ENCODE measurements around the gene BCAM.

Gene BCAM

DNA sequence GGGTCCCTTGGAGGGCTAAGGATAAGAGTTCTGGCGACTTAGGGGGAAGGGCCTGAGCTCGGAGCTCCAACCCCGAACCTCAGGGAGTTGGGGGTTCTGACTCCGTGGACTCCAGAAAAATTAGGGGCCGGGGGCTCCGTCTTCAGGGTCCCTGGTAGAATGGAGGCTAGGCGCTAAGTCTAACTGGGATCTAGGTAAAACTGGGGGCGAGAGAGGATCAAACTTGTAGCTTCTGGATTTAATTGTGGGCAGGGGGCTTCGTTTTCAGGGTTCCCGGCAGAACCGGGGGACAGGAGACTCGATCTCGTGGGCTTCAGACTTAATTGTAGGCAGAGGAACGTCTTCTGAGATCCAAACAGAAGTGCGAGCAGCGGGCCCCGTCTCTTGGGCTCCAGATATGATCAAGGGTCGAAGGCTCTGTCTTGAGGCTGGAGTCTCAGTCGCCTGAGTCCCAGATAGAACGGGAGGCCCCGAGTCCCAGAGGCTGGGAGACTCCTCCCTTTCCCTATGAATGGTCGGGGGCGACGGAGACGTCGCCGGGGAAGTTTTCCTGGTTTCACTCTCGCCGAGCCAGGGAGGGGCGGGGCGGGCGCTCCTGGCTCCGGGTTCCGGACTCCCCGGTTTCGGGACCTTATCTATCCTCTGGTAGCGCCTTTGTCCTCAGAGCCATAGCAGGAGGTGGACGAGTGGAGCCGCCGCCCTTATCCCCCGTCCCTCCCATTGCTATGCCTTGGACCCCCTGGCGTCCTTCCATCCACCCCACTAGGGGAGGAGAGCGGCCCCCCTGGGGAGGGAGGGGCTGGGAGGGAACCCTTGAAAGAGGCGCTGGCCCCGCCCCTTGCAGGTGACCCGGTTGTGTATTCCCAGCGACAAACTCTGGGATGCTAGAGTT is 38.5 kb downstream of the BCAM start:
- Histone ChIP-seq H3K79me2 (ENCODE audit: insufficient read depth, low read length) (no peaks in the 10 kb centered on the region), H3K9me2 (ENCODE audit: low read depth, low read length) (no peaks in the 10 kb centered on the region), H3K4me2 (ENCODE audit: low read length) (no peak overlapping the region), H3K9me3 (ENCODE audit: low read length) (no peaks in the 10 kb centered on the region), H3K4me1 (ENCODE audit: insufficient read depth, low read length, severe bottlenecking) (peaks cover 12% of the 10 kb centered on the region), H2AFZ (ENCODE audit: low read length) (no peak overlapping the region), H3F3A (ENCODE audit: insufficient read depth, low read length) (no peaks in the 10 kb centered on the region), H3K4me3 (ENCODE audit: low read depth, low read length, poor library complexity, severe bottlenecking) (no peak overlapping the region), H4K20me1 (ENCODE audit: insufficient read depth, low read length) (no peaks in the 10 kb centered on the region), H3K9ac (ENCODE audit: low read length) (no peak overlapping the region), H3K36me3 (ENCODE audit: insufficient read depth, low read length) (no peaks in the 10 kb centered on the region), H3K27ac (ENCODE audit: low read depth, low read length, poor library complexity, severe bottlenecking) (no peak overlapping the region), H3K27me3 (ENCODE audit: insufficient read depth, low read length) (no peaks in the 10 kb centered on the region)
- TF ChIP-seq EZH2 (IDR thresholded peaks at IDR 0.05; ENCODE audit: borderline replicate concordance, low read length): no peak
- TF ChIP-seq, protein P1, sequence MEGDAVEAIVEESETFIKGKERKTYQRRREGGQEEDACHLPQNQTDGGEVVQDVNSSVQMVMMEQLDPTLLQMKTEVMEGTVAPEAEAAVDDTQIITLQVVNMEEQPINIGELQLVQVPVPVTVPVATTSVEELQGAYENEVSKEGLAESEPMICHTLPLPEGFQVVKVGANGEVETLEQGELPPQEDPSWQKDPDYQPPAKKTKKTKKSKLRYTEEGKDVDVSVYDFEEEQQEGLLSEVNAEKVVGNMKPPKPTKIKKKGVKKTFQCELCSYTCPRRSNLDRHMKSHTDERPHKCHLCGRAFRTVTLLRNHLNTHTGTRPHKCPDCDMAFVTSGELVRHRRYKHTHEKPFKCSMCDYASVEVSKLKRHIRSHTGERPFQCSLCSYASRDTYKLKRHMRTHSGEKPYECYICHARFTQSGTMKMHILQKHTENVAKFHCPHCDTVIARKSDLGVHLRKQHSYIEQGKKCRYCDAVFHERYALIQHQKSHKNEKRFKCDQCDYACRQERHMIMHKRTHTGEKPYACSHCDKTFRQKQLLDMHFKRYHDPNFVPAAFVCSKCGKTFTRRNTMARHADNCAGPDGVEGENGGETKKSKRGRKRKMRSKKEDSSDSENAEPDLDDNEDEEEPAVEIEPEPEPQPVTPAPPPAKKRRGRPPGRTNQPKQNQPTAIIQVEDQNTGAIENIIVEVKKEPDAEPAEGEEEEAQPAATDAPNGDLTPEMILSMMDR (IDR thresholded peaks at IDR 0.05; ENCODE audit: low read length): no peak

DNA sequence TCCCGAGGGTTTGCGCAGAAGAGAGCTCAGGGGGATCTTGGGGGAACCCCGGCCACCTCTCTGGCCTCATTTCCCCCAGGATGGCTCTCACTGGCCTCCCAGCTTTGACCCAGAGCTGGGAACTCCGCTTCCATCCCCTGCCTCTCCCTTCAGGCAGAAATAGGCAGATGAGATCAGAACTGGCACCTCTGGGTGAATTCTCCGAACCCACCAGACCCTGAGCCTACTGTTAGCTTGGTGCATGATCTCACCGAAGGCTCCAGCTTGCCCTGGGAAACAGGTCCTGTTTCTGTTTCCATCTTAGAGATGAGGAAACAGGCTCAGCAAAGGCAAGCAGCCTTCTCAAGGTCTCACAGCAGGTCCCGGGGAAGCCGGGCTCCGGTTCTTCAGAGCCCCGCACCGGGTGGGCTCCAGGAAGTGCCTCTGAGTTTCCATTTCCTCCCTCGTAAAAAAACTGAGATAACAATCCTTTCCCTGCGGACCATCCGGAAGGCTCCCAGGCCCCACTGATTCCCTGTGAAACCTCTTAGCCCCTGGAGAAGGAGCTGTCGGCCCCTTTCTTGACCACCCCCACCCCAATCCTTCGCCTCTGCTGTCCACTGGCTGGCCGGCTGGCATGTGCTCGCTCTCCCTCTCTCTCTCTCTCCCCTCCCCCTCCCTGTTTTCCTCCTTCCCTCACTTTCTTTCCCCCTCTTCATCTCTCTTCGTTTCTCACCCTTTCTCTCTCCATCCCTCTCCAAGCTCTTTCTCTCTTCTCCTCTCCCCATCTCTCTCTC is 39.3 kb downstream of the BCAM start:
- H3K79me2 ChIP-seq (ENCODE audit: insufficient read depth, low read length): no peaks in the 10 kb centered on the region
- H3K9ac ChIP-seq (ENCODE audit: low read length): no peak overlapping the region

DNA sequence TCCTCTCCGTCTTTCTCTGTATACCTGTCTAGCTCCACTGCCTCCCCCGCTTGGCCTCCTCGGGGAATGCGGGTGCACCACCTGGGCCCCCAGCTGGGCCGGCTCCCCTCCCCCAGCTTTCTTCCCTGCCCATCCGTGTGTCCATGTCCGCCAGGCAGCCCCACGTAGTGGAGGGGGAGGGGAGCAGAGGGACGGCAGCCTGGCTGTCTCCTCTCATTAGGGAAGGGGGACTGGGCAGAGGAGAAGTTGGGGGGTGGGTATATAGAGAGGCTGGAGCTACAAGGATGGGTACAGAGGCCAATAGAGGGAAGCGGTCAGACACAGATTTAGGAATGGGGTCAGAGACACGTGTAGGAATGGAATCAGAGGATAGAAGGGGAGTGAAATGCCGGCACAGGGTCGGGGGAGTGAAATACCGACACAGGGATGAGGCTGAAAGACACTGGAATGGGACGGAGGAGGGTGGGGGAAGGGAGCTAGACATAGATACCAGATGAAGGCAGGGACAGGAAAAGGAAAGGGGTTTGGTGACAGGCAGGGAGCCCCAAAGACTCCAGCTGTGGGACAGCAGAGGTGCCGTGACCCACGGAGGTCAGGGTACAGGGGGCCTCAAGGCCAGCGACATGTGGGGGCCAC is 40.0 kb downstream of the BCAM start:
- H3K9ac ChIP-seq (ENCODE audit: low read length): no peak overlapping the region
- H4K20me1 ChIP-seq (ENCODE audit: insufficient read depth, low read length): no peaks in the 10 kb centered on the region
- no peaks in the 10 kb centered on the region for H3K79me2 ChIP-seq (ENCODE audit: insufficient read depth, low read length)
- H3K27ac ChIP-seq (ENCODE audit: low read depth, low read length, poor library complexity, severe bottlenecking): no peak overlapping the region
- no peak overlapping the region for H3K4me2 ChIP-seq (ENCODE audit: low read length)
- no peak overlapping the region for H3K4me3 ChIP-seq (ENCODE audit: low read depth, low read length, poor library complexity, severe bottlenecking)
- H3K4me1 ChIP-seq (ENCODE audit: insufficient read depth, low read length, severe bottlenecking): peaks cover 12% of the 10 kb centered on the region
- H3F3A ChIP-seq (ENCODE audit: insufficient read depth, low read length): no peaks in the 10 kb centered on the region
- no peak overlapping the region for H2AFZ ChIP-seq (ENCODE audit: low read length)
- H3K36me3 ChIP-seq (ENCODE audit: insufficient read depth, low read length): no peaks in the 10 kb centered on the region
- H3K9me3 ChIP-seq (ENCODE audit: low read length): no peaks in the 10 kb centered on the region
- H3K9me2 ChIP-seq (ENCODE audit: low read depth, low read length): no peaks in the 10 kb centered on the region
- TF ChIP-seq, protein P1 (IDR thresholded peaks at IDR 0.05; ENCODE audit: low read length): no peak
- no peak for TF ChIP-seq EZH2 (IDR thresholded peaks at IDR 0.05; ENCODE audit: borderline replicate concordance, low read length)
- H3K27me3 ChIP-seq (ENCODE audit: insufficient read depth, low read length): no peaks in the 10 kb centered on the region; the same call in 1 of the 2 replicates

More for the DNA sequence above, 39.3 kb downstream of the BCAM start:
- Histone ChIP-seq H3K4me1 (ENCODE audit: insufficient read depth, low read length, severe bottlenecking) (peaks cover 12% of the 10 kb centered on the region), H3K9me2 (ENCODE audit: low read depth, low read length) (no peaks in the 10 kb centered on the region), H3F3A (ENCODE audit: insufficient read depth, low read length) (no peaks in the 10 kb centered on the region), H2AFZ (ENCODE audit: low read length) (no peak overlapping the region), H4K20me1 (ENCODE audit: insufficient read depth, low read length) (no peaks in the 10 kb centered on the region), H3K4me2 (ENCODE audit: low read length) (no peak overlapping the region), H3K4me3 (ENCODE audit: low read depth, low read length, poor library complexity, severe bottlenecking) (no peak overlapping the region), H3K36me3 (ENCODE audit: insufficient read depth, low read length) (no peaks in the 10 kb centered on the region), H3K27ac (ENCODE audit: low read depth, low read length, poor library complexity, severe bottlenecking) (no peak overlapping the region), H3K9me3 (ENCODE audit: low read length) (no peaks in the 10 kb centered on the region), H3K27me3 (ENCODE audit: insufficient read depth, low read length) (no peaks in the 10 kb centered on the region)
- TF ChIP-seq, protein P1 (IDR thresholded peaks at IDR 0.05; ENCODE audit: low read length): no peak
- no peak for TF ChIP-seq EZH2 (IDR thresholded peaks at IDR 0.05; ENCODE audit: borderline replicate concordance, low read length)
